Mucosa of rectum (tissue), 2 donors: Measurements from ENCODE around the gene TSC22D1.

ENCODE experiments used
- H3K27ac ChIP-seq, 2 donors: one replicate each; pipeline ENCODE4 v1.7.0; 2013; ENCODE audit warnings: inconsistent platforms in 2 of 2, low read depth in 2 of 2, low read length in 2 of 2
- H3K27me3 ChIP-seq, 2 donors: one replicate each; pipeline ENCODE4 v1.7.0; 2013; ENCODE audit warnings: low read length in 2 of 2; ENCODE audit not compliant: control insufficient read depth in 2 of 2, insufficient read depth in 2 of 2
- H3K36me3 ChIP-seq, 2 donors: one replicate each; pipeline ENCODE4 v1.7.0; 2013; ENCODE audit warnings: low read length in 2 of 2; ENCODE audit not compliant: control insufficient read depth in 2 of 2, insufficient read depth in 2 of 2
- H3K4me1 ChIP-seq, 2 donors: one replicate each; pipeline ENCODE4 v1.7.0; 2013; ENCODE audit warnings: low read length in 2 of 2, mild to moderate bottlenecking in 1 of 2; ENCODE audit not compliant: control insufficient read depth in 2 of 2, insufficient read depth in 2 of 2
- H3K4me3 ChIP-seq, 2 donors: one replicate each; pipeline ENCODE4 v1.7.0; 2013; ENCODE audit warnings: low read length in 2 of 2
- H3K9ac ChIP-seq, 2 donors: one replicate each; pipeline ENCODE4 v1.7.0; 2013; ENCODE audit warnings: low read length in 2 of 2, low read depth in 1 of 2, mild to moderate bottlenecking in 1 of 2
- H3K9me3 ChIP-seq, 2 donors: one replicate each; pipeline ENCODE4 v1.7.0; 2013; ENCODE audit warnings: low read length in 2 of 2; ENCODE audit not compliant: control insufficient read depth in 2 of 2
- donor health status: healthy.
- donor health status: Normal muscosa, but diverticular disease.

The TSC22D1 gene

DNA sequence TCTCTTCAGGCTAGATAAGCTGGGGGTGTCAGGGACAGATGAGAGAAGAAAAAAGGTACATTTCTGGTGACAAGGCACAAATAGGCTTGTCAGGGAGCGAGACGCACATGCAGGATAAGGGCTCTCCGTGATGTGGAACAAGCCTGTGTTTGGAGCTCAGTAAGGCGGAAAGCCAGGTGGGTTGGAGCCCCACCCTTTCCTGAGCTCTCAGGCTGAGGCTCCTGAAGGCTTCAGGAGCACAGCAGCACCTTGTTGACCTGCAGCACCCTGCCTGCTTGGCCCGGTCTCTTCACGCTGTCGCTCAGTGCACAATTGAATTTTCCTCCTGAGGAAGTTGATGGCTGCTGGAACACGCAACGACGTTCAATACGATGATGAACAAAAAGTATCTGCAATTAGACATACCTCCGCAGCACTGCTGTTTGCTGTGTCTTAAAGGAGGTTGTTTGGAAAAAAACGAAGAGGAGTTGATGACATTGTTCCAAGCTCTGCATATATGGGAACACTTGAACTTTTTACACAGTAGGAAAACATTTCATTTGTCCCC, 173.2 kb downstream of the TSC22D1 start:
- Histone ChIP-seq H3K4me1 (peaks cover 20 to 25% of the 10 kb centered on the region in 2 donors), H3K27ac (peak overlapping the region in 1 of 2 donors; percentile 82)

DNA sequence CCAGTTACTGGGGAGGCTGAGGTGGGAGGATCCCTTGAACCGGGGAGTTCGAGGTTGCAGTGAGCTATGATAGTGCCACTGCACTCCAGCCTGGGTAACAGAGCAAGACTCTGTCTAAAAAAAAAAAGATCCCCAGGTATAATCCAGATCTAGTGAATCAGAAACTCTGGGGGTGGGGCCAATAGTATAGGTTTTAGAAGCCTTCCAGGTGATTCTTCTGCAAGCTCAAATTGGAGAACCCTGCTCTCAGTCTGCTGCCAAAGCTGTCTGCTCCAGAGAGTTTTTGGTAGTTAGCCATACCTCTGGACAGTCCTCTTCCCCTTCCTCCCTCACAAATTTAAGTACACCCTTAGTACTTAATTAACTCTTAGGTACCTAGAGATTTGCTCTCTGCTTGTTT, 174.6 kb downstream of the TSC22D1 start:
- Histone ChIP-seq H3K9ac (no peak overlapping the region), H3K9me3 (no peaks in the 10 kb centered on the region), H3K4me3 (no peak overlapping the region), H3K27me3 (peaks cover 0 to 4% of the 10 kb centered on the region in 2 donors), H3K36me3 (no peaks in the 10 kb centered on the region), H3K4me1 (peaks cover 20 to 25% of the 10 kb centered on the region in 2 donors), H3K27ac (no peak overlapping the region)

More for the DNA sequence above, 173.2 kb downstream of the TSC22D1 start:
- Histone ChIP-seq H3K9ac (peak overlapping the region in 1 of 2 donors; percentile 9), H3K4me3 (peak overlapping the region in 1 of 2 donors; percentile 58), H3K36me3 (no peaks in the 10 kb centered on the region), H3K9me3 (no peaks in the 10 kb centered on the region), H3K27me3 (peaks cover 0 to 6% of the 10 kb centered on the region in 2 donors)

DNA sequence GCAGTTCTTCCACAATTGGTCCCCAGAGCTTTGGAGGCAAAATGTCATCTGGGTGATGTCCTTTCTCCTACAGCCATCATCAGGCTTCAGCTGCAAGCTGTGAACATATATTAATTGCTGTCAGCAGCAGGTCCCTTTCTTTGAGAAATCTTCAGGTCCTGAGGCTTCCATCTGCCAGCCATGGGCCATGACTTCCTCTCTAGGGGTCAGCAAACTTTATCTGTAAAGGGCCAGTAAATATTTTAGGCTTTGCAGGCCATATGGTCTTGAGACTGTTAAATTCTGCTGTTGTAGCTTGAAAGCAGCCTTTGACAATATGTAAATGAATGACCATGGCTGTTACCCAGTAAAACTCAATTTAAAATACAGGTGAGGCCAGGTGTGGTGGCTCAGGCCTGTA, 175.4 kb downstream of the TSC22D1 start:
- no peaks in the 10 kb centered on the region for H3K9me3 ChIP-seq
- no peaks in the 10 kb centered on the region for H3K27me3 ChIP-seq
- no peak overlapping the region for H3K27ac ChIP-seq
- H3K36me3 ChIP-seq: no peaks in the 10 kb centered on the region
- no peak overlapping the region for H3K9ac ChIP-seq
- H3K4me3 ChIP-seq: no peak overlapping the region
- peaks cover 13 to 19% of the 10 kb centered on the region in 2 donors for H3K4me1 ChIP-seq

DNA sequence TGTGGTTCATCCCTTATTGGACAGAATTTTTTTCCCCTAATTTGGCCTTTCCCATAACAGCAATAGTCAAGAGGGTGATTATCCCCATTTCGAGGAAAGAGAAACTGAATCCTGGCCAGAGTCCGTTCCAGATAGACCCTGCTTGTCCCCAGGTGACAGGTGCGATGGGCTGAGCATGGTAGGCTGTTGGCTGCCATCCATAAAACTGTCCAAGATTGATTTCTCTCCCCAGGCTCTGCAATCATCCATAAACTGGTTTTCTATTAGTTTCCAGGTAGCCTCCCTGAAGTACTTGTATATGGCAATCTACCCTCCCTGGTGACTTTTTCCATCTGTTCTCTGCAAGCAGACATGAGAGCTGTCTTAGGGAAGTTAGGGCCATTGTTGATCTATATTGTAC, 177.1 kb downstream of the TSC22D1 start:
- H3K36me3 ChIP-seq: no peaks in the 10 kb centered on the region
- H3K4me1 ChIP-seq: peaks cover 8 to 13% of the 10 kb centered on the region in 2 donors
- no peaks in the 10 kb centered on the region for H3K27me3 ChIP-seq
- H3K4me3 ChIP-seq: no peak overlapping the region
- no peaks in the 10 kb centered on the region for H3K9me3 ChIP-seq
- no peak overlapping the region for H3K9ac ChIP-seq
- no peak overlapping the region for H3K27ac ChIP-seq

DNA sequence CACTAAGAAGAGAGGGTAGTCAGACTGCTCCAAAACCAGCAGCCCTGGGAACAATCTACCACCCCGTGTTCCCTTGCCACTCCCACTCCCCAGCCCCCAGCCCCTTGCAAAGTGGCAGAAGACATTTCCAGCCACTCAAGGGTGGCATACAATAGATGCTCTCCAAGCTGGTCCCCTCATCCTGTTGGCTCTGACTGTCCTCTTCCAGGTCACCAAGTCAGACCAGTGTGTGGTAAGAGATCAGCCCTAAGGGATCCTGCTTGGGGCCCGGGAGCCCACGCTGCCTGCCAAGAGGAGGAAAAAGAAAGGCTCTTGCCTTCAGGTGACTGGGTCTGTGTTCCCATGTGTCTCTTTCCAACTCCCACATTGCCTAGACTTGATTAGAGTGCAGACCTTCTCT, 177.5 kb downstream of the TSC22D1 start:
- H3K36me3 ChIP-seq: no peaks in the 10 kb centered on the region
- H3K4me3 ChIP-seq: no peak overlapping the region
- no peak overlapping the region for H3K9ac ChIP-seq
- peaks cover 7 to 11% of the 10 kb centered on the region in 2 donors for H3K4me1 ChIP-seq
- no peaks in the 10 kb centered on the region for H3K9me3 ChIP-seq
- no peak overlapping the region for H3K27ac ChIP-seq
- H3K27me3 ChIP-seq: no peaks in the 10 kb centered on the region

DNA sequence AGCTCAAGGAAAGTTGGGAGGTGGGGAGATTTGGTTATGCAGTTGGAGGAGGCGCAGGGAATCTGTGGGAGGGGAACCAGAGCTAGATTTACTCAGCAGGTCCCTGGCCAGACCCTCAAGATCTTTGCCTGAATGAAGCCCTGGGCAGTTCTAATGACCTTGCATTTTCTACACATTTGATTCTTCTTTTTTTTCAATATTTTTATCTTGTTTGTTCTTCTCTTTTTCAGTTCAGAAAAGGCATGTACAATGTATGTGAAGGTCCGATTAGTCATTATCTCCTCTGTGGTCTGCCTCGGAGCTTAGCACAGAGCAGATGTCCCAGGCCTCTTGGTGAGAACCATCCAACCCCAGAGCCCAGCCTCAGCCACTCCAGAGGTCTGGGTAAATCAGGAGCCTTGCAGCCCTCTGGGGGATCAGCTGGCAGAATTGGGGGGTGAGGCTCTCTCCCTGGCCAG, 178.3 kb downstream of the TSC22D1 start:
- Histone ChIP-seq H3K36me3 (no peaks in the 10 kb centered on the region), H3K27ac (peak overlapping the region; percentile 63 to 71), H3K27me3 (no peaks in the 10 kb centered on the region), H3K4me1 (peaks cover 5 to 8% of the 10 kb centered on the region in 2 donors), H3K4me3 (no peak overlapping the region), H3K9ac (no peak overlapping the region), H3K9me3 (no peaks in the 10 kb centered on the region)

DNA sequence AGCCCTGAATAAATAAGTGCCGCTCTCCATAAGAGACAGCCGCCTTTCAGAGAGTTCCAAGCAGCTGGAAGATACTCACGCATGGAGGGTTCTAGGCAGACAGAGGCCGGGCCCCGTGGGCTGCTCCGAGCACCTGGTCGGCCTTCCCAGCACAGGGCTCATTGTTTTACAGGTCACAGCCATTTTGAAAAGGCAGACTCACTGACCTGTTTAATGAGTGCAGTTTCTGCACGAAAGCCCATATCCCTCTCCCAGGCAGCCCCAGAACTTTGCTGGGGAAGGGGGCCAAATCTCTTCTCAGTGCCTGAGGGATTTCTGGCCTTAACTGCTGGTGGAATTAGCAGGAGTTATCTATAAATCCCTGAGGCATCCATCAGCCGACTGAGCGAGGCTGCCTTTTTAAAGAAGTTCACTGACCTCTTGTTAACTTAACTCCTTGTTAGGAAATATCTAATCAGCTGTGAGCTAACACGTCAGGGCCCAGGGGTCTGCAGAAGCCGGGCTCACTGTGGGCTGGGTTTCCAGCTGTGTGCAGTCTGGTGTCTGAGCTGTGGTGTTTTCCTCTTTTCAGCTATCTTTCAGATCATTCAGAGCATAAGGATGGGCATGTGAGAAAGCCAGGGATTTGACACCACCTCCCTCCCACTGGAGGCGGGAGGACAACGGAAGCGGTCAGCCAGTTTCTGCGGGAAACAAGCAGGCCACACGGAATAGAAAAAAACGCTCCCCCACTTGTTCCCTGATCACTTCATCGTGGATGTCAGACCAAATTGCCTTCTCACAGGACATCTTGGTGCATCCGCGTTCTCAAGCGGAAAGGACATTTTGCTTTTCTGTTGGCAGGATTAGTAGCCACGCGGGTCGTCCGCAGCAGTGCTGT, 179.2 kb downstream of the TSC22D1 start:
- no peaks in the 10 kb centered on the region for H3K27me3 ChIP-seq
- no peaks in the 10 kb centered on the region for H3K36me3 ChIP-seq
- peaks cover 5 to 7% of the 10 kb centered on the region in 2 donors for H3K4me1 ChIP-seq
- H3K9ac ChIP-seq: no peak overlapping the region
- H3K9me3 ChIP-seq: no peaks in the 10 kb centered on the region
- peak overlapping the region; percentile 63 to 71 for H3K27ac ChIP-seq
- peak overlapping the region in 1 of 2 donors; percentile 20 for H3K4me3 ChIP-seq

DNA sequence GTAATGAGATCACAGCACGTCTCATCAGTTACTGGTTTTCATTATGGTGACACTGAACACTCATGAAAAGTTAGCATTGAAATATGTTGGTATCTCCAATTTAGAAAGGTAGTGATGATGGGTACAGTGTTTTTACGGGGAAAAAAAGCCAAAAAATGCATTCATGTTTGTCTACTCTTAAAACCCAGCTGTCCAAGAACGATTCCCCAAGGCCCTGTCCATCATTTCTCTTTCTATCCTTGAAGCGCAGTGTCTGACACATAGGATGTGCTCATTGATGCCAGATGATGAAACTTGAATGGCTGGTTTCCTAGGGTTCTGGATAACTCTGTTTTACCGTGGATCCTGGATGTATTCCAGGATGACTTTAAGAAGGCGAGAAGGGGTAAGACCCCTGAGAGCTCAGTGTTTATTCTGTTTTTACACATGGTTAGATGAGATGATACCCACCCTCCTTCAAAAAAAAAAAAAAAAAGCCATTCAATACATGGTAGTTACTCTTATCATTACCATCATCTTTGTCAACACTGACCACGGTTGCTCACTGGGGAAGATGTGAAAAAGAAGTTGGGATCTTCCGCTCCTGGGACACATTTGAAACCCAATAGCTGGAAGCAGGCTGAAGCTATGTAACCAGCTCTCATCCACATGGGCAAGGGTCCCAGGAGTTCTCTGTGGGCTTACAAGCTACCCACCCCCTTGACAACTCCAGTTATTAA, 180.0 kb downstream of the TSC22D1 start:
- Histone ChIP-seq H3K9ac (no peak overlapping the region), H3K4me1 (peaks cover 5 to 7% of the 10 kb centered on the region in 2 donors), H3K27ac (peak overlapping the region; percentile 63 to 66), H3K4me3 (no peak overlapping the region), H3K36me3 (no peaks in the 10 kb centered on the region), H3K27me3 (no peaks in the 10 kb centered on the region), H3K9me3 (no peaks in the 10 kb centered on the region)

DNA sequence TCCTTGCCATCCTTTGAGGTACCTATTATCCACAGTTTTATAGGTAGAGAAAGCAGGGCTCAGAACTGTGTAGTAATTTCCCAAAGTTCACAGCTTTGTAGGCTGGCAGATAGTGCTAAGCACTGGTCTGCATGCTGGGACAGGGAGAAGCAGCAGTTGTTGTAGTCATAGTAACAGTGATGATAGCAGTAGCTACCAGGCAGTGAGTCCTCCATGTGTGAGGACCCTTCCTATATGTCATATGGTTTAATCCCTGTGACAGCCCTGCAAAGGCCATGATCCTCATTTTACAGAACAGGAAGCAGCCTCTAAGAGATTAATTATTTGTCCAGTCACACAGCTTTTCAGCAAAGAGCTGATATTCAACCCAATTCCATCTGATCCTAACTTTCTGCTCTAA, 181.5 kb downstream of the TSC22D1 start:
- Histone ChIP-seq H3K27me3 (no peaks in the 10 kb centered on the region), H3K9ac (no peak overlapping the region), H3K9me3 (no peaks in the 10 kb centered on the region), H3K4me3 (no peak overlapping the region), H3K36me3 (no peaks in the 10 kb centered on the region), H3K27ac (no peak overlapping the region), H3K4me1 (peaks cover 6 to 7% of the 10 kb centered on the region in 2 donors)

DNA sequence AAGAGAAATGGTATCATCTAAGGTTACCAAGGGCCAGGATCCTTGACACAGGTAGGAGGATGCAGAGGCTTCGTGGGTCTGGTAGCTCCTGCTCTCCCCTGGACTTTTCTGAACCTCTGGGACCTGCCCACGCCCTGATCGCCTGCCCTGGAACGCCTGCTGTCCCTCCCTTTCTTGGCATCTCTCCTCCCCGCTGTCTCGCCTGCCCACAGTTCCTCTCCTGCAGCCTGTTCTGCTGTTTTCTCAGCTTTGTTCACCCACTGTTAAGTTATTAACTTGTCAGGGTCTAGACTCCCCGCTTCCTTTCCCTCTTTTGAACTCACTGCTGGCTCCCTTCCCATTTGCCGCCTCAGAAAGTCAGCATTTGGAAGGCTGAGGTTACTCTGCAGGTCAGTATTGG, 182.7 kb downstream of the TSC22D1 start:
- Histone ChIP-seq H3K9me3 (no peaks in the 10 kb centered on the region), H3K4me3 (no peak overlapping the region), H3K27ac (no peak overlapping the region), H3K4me1 (peaks cover 5 to 15% of the 10 kb centered on the region in 2 donors), H3K36me3 (no peaks in the 10 kb centered on the region), H3K9ac (no peak overlapping the region), H3K27me3 (no peaks in the 10 kb centered on the region)
